WTC11 (cell line): ENCODE data around the gene CACNB1.

Experiments
- NR2C2 ChIP-seq: sonication (generic); formaldehyde crosslinking; IDR thresholded peaks from 2 replicates; pipeline ENCODE4 v1.8.0; 2022; ENCODE audit warnings: mild to moderate bottlenecking, missing genetic modification reagents
- SMAD3 ChIP-seq: sonication (generic); formaldehyde crosslinking; IDR thresholded peaks from 2 replicates; pipeline ENCODE4 v1.8.0; 2022; ENCODE audit warnings: missing genetic modification reagents, mild to moderate bottlenecking, borderline replicate concordance
- SP1 ChIP-seq: sonication (generic); formaldehyde crosslinking; conservative IDR thresholded peaks from 2 replicates; pipeline ENCODE4 v1.8.1; 2022; ENCODE audit warnings: missing genetic modification reagents
- TEAD4 ChIP-seq: sonication (generic); formaldehyde crosslinking; IDR thresholded peaks from 2 replicates; pipeline ENCODE4 v1.8.0; 2022; ENCODE audit warnings: mild to moderate bottlenecking, missing genetic modification reagents
- TF ChIP-seq, protein P1 (sequence below): fragments of 200-600 bp; IDR thresholded peaks from 2 replicates; pipeline ENCODE4 v1.8.0; 2022; ENCODE audit warnings: antibody characterized with exemption
- TF ChIP-seq, protein P2 (sequence below): sonication (generic); formaldehyde crosslinking; IDR thresholded peaks from 2 replicates; pipeline ENCODE4 v1.8.0; 2022; ENCODE audit warnings: mild to moderate bottlenecking, missing genetic modification reagents
- TF ChIP-seq, protein P3 (sequence below): sonication (generic); formaldehyde crosslinking; IDR thresholded peaks from 2 replicates; pipeline ENCODE4 v1.8.0; 2022; ENCODE audit warnings: mild to moderate bottlenecking, missing genetic modification reagents
- TF ChIP-seq, protein P4 (sequence below): sonication (generic); formaldehyde crosslinking; IDR thresholded peaks from 2 replicates; pipeline ENCODE4 v1.8.1; 2022; ENCODE audit warnings: mild to moderate bottlenecking, missing genetic modification reagents, moderate library complexity, borderline replicate concordance
- TF ChIP-seq, protein P5 (sequence below): sonication (generic); formaldehyde crosslinking; IDR thresholded peaks from 2 replicates; pipeline ENCODE4 v1.8.1; 2023; ENCODE audit warnings: mild to moderate bottlenecking, missing genetic modification reagents, borderline replicate concordance
- TF ChIP-seq, protein P6 (sequence below): sonication (generic); formaldehyde crosslinking; IDR thresholded peaks from 2 replicates; pipeline ENCODE4 v1.8.0; 2022; ENCODE audit warnings: missing genetic modification reagents

DNA sequence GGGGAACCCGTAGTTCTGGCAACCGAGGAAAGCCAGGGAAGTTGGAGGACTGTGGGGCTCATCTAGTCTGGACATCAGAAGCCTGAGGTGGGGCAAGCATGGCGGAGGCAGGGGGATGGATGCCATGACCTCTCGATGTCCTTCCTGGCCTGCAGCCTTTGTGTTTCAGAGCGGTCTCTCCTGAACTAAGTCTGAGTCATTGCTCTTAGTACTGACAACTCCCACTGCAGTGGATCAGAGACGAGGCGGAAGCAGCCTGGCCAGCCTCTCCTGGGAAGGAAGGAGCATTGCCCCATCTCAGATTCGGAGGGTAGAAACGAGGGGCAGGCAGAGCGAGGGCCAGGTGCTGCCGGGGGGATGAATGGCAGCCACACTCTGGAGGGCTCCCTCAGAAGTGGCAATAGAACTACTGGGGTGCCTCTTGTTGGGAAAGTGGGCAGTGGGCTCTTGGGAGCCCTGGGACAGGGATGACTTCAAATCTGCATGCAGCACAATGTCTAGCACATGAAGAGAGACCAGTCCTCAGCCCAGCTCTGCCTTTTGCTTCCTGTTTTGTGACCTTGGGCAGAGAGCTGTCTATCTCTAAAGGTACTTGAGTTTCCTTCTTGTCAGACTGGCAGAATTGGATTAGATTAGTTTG is 31.9 kb upstream of the CACNB1 start:
- TF ChIP-seq, protein P1, sequence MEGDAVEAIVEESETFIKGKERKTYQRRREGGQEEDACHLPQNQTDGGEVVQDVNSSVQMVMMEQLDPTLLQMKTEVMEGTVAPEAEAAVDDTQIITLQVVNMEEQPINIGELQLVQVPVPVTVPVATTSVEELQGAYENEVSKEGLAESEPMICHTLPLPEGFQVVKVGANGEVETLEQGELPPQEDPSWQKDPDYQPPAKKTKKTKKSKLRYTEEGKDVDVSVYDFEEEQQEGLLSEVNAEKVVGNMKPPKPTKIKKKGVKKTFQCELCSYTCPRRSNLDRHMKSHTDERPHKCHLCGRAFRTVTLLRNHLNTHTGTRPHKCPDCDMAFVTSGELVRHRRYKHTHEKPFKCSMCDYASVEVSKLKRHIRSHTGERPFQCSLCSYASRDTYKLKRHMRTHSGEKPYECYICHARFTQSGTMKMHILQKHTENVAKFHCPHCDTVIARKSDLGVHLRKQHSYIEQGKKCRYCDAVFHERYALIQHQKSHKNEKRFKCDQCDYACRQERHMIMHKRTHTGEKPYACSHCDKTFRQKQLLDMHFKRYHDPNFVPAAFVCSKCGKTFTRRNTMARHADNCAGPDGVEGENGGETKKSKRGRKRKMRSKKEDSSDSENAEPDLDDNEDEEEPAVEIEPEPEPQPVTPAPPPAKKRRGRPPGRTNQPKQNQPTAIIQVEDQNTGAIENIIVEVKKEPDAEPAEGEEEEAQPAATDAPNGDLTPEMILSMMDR: no peak
- TF ChIP-seq NR2C2 (CRISPR knock-in tag): no peak
- TF ChIP-seq, protein P2, sequence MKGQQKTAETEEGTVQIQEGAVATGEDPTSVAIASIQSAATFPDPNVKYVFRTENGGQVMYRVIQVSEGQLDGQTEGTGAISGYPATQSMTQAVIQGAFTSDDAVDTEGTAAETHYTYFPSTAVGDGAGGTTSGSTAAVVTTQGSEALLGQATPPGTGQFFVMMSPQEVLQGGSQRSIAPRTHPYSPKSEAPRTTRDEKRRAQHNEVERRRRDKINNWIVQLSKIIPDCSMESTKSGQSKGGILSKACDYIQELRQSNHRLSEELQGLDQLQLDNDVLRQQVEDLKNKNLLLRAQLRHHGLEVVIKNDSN (CRISPR knock-in tag): no peak
- TF ChIP-seq, protein P3, sequence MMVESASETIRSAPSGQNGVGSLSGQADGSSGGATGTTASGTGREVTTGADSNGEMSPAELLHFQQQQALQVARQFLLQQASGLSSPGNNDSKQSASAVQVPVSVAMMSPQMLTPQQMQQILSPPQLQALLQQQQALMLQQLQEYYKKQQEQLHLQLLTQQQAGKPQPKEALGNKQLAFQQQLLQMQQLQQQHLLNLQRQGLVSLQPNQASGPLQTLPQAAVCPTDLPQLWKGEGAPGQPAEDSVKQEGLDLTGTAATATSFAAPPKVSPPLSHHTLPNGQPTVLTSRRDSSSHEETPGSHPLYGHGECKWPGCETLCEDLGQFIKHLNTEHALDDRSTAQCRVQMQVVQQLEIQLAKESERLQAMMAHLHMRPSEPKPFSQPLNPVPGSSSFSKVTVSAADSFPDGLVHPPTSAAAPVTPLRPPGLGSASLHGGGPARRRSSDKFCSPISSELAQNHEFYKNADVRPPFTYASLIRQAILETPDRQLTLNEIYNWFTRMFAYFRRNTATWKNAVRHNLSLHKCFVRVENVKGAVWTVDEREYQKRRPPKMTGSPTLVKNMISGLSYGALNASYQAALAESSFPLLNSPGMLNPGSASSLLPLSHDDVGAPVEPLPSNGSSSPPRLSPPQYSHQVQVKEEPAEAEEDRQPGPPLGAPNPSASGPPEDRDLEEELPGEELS (CRISPR knock-in tag): no peak
- TF ChIP-seq, protein P4, sequence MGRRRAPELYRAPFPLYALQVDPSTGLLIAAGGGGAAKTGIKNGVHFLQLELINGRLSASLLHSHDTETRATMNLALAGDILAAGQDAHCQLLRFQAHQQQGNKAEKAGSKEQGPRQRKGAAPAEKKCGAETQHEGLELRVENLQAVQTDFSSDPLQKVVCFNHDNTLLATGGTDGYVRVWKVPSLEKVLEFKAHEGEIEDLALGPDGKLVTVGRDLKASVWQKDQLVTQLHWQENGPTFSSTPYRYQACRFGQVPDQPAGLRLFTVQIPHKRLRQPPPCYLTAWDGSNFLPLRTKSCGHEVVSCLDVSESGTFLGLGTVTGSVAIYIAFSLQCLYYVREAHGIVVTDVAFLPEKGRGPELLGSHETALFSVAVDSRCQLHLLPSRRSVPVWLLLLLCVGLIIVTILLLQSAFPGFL (CRISPR knock-in tag): no peak
- TF ChIP-seq SMAD3 (CRISPR knock-in tag): no peak
- TF ChIP-seq SP1 (CRISPR knock-in tag): no peak
- no peak for TF ChIP-seq TEAD4 (CRISPR knock-in tag)
- TF ChIP-seq, protein P5, sequence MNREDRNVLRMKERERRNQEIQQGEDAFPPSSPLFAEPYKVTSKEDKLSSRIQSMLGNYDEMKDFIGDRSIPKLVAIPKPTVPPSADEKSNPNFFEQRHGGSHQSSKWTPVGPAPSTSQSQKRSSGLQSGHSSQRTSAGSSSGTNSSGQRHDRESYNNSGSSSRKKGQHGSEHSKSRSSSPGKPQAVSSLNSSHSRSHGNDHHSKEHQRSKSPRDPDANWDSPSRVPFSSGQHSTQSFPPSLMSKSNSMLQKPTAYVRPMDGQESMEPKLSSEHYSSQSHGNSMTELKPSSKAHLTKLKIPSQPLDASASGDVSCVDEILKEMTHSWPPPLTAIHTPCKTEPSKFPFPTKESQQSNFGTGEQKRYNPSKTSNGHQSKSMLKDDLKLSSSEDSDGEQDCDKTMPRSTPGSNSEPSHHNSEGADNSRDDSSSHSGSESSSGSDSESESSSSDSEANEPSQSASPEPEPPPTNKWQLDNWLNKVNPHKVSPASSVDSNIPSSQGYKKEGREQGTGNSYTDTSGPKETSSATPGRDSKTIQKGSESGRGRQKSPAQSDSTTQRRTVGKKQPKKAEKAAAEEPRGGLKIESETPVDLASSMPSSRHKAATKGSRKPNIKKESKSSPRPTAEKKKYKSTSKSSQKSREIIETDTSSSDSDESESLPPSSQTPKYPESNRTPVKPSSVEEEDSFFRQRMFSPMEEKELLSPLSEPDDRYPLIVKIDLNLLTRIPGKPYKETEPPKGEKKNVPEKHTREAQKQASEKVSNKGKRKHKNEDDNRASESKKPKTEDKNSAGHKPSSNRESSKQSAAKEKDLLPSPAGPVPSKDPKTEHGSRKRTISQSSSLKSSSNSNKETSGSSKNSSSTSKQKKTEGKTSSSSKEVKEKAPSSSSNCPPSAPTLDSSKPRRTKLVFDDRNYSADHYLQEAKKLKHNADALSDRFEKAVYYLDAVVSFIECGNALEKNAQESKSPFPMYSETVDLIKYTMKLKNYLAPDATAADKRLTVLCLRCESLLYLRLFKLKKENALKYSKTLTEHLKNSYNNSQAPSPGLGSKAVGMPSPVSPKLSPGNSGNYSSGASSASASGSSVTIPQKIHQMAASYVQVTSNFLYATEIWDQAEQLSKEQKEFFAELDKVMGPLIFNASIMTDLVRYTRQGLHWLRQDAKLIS (CRISPR knock-in tag): no peak
- TF ChIP-seq, protein P6, sequence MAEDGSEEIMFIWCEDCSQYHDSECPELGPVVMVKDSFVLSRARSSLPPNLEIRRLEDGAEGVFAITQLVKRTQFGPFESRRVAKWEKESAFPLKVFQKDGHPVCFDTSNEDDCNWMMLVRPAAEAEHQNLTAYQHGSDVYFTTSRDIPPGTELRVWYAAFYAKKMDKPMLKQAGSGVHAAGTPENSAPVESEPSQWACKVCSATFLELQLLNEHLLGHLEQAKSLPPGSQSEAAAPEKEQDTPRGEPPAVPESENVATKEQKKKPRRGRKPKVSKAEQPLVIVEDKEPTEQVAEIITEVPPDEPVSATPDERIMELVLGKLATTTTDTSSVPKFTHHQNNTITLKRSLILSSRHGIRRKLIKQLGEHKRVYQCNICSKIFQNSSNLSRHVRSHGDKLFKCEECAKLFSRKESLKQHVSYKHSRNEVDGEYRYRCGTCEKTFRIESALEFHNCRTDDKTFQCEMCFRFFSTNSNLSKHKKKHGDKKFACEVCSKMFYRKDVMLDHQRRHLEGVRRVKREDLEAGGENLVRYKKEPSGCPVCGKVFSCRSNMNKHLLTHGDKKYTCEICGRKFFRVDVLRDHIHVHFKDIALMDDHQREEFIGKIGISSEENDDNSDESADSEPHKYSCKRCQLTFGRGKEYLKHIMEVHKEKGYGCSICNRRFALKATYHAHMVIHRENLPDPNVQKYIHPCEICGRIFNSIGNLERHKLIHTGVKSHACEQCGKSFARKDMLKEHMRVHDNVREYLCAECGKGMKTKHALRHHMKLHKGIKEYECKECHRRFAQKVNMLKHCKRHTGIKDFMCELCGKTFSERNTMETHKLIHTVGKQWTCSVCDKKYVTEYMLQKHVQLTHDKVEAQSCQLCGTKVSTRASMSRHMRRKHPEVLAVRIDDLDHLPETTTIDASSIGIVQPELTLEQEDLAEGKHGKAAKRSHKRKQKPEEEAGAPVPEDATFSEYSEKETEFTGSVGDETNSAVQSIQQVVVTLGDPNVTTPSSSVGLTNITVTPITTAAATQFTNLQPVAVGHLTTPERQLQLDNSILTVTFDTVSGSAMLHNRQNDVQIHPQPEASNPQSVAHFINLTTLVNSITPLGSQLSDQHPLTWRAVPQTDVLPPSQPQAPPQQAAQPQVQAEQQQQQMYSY (CRISPR knock-in tag): no peak
